ENCODE results near the gene DHX35.

DNA sequence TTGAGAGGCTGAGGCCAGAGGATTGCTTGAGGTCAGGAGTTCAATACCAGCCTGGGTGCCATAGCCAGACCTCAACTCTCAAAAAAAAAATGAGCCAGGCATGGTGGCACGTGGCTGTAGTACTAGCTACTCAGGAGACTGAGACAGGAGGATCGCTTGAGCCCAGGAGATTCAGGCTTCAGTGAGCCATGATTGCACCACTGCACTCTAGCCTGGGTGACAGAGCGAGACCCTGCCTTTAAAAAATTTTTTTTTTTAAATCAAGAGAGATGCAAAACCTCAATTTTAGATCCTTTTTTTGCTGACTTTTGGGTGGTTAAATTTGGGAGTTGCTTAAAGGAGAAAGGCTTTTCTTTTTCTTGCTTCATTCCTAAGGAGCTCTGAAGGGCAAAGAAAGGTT lies 70.9 kb downstream of the DHX35 start:
- TF ChIP-seq, protein P1, sequence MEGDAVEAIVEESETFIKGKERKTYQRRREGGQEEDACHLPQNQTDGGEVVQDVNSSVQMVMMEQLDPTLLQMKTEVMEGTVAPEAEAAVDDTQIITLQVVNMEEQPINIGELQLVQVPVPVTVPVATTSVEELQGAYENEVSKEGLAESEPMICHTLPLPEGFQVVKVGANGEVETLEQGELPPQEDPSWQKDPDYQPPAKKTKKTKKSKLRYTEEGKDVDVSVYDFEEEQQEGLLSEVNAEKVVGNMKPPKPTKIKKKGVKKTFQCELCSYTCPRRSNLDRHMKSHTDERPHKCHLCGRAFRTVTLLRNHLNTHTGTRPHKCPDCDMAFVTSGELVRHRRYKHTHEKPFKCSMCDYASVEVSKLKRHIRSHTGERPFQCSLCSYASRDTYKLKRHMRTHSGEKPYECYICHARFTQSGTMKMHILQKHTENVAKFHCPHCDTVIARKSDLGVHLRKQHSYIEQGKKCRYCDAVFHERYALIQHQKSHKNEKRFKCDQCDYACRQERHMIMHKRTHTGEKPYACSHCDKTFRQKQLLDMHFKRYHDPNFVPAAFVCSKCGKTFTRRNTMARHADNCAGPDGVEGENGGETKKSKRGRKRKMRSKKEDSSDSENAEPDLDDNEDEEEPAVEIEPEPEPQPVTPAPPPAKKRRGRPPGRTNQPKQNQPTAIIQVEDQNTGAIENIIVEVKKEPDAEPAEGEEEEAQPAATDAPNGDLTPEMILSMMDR (conservative IDR thresholded peaks at IDR 0.05; ENCODE audit: low read length): no peak
- no peak for TF ChIP-seq EZH2phosphoT487 (IDR thresholded peaks at IDR 0.05; ENCODE audit: borderline replicate concordance)

Data from Loucy (cell line).